HEK293 (cell line): ENCODE results near the gene DOP1B.

ENCODE experiments used
- CTCF ChIP-seq: fragments of 450-650 bp; formaldehyde crosslinking; IDR thresholded peaks from 2 replicates; pipeline ENCODE4 v1.5.1; 2016; ENCODE audit warnings: missing biosample characterization, missing genetic modification characterization
- ZBTB8A ChIP-seq: fragments of 450-650 bp; formaldehyde crosslinking; IDR thresholded peaks from 2 replicates; pipeline ENCODE4 v1.5.1; 2016; ENCODE audit warnings: missing biosample characterization, missing genetic modification characterization
- ZNF174 ChIP-seq: fragments of 450-650 bp; formaldehyde crosslinking; IDR thresholded peaks from 2 replicates; pipeline ENCODE4 v1.5.0; 2017; ENCODE audit warnings: missing biosample characterization, mild to moderate bottlenecking, missing genetic modification characterization
- ZNF585B ChIP-seq: fragments of 450-650 bp; formaldehyde crosslinking; IDR thresholded peaks from 2 replicates; pipeline ENCODE4 v1.5.1; 2016; ENCODE audit warnings: missing biosample characterization, missing genetic modification characterization
- ZNF621 ChIP-seq: fragments of 450-650 bp; formaldehyde crosslinking; IDR thresholded peaks from 2 replicates; pipeline ENCODE4 v1.5.1; 2017; ENCODE audit warnings: missing biosample characterization, missing genetic modification characterization
- TF ChIP-seq, protein P1 (sequence below): fragments of 450-650 bp; formaldehyde crosslinking; IDR thresholded peaks from 2 replicates; pipeline ENCODE4 v1.5.1; 2016; ENCODE audit warnings: missing biosample characterization, missing genetic modification characterization

DNA sequence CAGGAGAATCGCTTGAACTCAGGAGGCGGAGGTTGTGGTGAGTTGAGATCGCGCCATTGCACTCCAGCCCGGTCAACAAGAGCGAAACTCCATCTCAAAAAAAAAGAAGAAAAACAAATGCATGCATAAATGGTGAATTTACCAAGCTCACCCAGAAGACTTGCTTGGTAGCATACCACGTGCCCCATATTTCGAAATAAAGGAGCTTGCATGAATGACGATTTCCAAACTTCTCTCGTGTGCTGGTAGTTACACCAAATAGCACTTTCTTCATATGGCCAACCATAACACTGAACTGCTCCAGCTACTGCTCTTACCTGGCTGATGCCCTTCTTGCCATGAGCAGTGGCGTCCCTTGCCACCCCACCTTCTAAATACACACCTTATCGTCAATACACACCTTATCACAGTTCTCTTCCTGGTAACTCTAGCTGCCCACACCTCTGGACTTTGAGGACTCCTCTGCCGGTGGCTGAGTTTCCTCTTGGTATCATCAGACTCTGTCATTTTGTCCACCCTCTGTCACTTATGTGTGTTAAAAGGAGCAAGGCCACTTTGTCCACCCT, 2.8 kb downstream of the DOP1B start:
- TF ChIP-seq ZBTB8A (tag by site-specific recombination) = no peak
- TF ChIP-seq CTCF = no peak
- TF ChIP-seq ZNF621 (tag by site-specific recombination) = no peak
- TF ChIP-seq, protein P1, sequence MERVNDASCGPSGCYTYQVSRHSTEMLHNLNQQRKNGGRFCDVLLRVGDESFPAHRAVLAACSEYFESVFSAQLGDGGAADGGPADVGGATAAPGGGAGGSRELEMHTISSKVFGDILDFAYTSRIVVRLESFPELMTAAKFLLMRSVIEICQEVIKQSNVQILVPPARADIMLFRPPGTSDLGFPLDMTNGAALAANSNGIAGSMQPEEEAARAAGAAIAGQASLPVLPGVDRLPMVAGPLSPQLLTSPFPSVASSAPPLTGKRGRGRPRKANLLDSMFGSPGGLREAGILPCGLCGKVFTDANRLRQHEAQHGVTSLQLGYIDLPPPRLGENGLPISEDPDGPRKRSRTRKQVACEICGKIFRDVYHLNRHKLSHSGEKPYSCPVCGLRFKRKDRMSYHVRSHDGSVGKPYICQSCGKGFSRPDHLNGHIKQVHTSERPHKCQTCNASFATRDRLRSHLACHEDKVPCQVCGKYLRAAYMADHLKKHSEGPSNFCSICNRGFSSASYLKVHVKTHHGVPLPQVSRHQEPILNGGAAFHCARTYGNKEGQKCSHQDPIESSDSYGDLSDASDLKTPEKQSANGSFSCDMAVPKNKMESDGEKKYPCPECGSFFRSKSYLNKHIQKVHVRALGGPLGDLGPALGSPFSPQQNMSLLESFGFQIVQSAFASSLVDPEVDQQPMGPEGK (tag by site-specific recombination) = no peak
- no peak for TF ChIP-seq ZNF174 (tag by site-specific recombination)
- no peak for TF ChIP-seq ZNF585B (tag by site-specific recombination)
